ENCODE measurements around the gene ECT2L. TPM values are rescaled to one million over a fixed set of nuclear protein-coding genes. Genes with fewer than 3 reads are reported as not detected.

Gene ECT2L
- total RNA-seq, 1 experiment from 2014 or later = not detected

- TF ChIP-seq REST (IDR thresholded peaks at IDR 0.05; ENCODE audit: low read depth) = no peak
- TF ChIP-seq, protein P1, sequence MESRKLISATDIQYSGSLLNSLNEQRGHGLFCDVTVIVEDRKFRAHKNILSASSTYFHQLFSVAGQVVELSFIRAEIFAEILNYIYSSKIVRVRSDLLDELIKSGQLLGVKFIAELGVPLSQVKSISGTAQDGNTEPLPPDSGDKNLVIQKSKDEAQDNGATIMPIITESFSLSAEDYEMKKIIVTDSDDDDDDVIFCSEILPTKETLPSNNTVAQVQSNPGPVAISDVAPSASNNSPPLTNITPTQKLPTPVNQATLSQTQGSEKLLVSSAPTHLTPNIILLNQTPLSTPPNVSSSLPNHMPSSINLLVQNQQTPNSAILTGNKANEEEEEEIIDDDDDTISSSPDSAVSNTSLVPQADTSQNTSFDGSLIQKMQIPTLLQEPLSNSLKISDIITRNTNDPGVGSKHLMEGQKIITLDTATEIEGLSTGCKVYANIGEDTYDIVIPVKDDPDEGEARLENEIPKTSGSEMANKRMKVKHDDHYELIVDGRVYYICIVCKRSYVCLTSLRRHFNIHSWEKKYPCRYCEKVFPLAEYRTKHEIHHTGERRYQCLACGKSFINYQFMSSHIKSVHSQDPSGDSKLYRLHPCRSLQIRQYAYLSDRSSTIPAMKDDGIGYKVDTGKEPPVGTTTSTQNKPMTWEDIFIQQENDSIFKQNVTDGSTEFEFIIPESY (IDR thresholded peaks at IDR 0.05; ENCODE audit: extremely low read depth, insufficient replicate concordance, low read length) = peak; percentile 85
- peak; percentile 78 for TF ChIP-seq SP1 (IDR thresholded peaks at IDR 0.05; ENCODE audit: low read depth)
- peak; percentile 30; the same call in 1 of the 2 replicates for TF ChIP-seq SRF (IDR thresholded peaks at IDR 0.05; ENCODE audit: low read depth)
- no peak for TF ChIP-seq JUND (IDR thresholded peaks at IDR 0.05)
- TF ChIP-seq ATF3 (IDR thresholded peaks at IDR 0.05) = no peak
- TF ChIP-seq FOSL1 (IDR thresholded peaks at IDR 0.05; ENCODE audit: low read depth) = no peak
- peak; percentile 68 for TF ChIP-seq YY1 (IDR thresholded peaks at IDR 0.05; ENCODE audit: extremely low read depth, insufficient replicate concordance, low read depth, low read length)
These were observed 22.5 kb upstream of the ECT2L start, which contains the start of gene CCDC28A (continued) for GRCh38 chr6:138773177-138774091.
